Measurements from ENCODE around the gene FRMPD4. TPM values are rescaled to one million over a fixed set of nuclear protein-coding genes. Genes with fewer than 3 reads are reported as not detected.

FRMPD4 gene
- total and polyA plus RNA-seq, 2 experiments from 2014 or later, result 0.19 to 0.80 TPM

- H3K27me3 Mint-ChIP-seq (ENCODE audit: insufficient read depth, low read depth, poor library complexity), result no peaks in the 10 kb centered on the region
- H3K36me3 Mint-ChIP-seq (ENCODE audit: low read depth), result no peaks in the 10 kb centered on the region
- Histone ChIP-seq H3K27ac (ENCODE audit: low read depth) (0 out of 2 replicates have a peak overlapping the region, but pooled peaks have one; percentile 19), H3K79me2 (replicated peaks; ENCODE audit: insufficient read depth) (no peaks in the 10 kb centered on the region), H4K20me1 (replicated peaks; ENCODE audit: insufficient read depth) (no peaks in the 10 kb centered on the region), H3K36me3 (ENCODE audit: insufficient read depth) (no peaks in the 10 kb centered on the region), H3K4me2 (peak overlapping the region; percentile 43; the same call in 1 of the 2 replicates), H2AFZ (no peak overlapping the region), H3K4me1 (ENCODE audit: insufficient read depth) (peaks cover 10% of the 10 kb centered on the region), H3K27me3 (ENCODE audit: insufficient read depth) (no peaks in the 10 kb centered on the region), H3F3A (replicated peaks; ENCODE audit: low read depth) (no peaks in the 10 kb centered on the region), H3K4me3 (no peak overlapping the region), H3K9me2 (ENCODE audit: insufficient read depth) (no peaks in the 10 kb centered on the region)
- peaks cover 19% of the 10 kb centered on the region; the same call in 2 of the 3 replicates for H3K4me1 Mint-ChIP-seq
- no peak overlapping the region for H3K4me3 Mint-ChIP-seq
- TF ChIP-seq EZH2phosphoT487 (IDR thresholded peaks at IDR 0.05; ENCODE audit: unreplicated experiment) (no peak), POLR2AphosphoS5 (IDR thresholded peaks at IDR 0.05; ENCODE audit: low read depth) (no peak), EZH2 (IDR thresholded peaks at IDR 0.05; ENCODE audit: low read depth, unreplicated experiment) (no peak), CTCF (conservative IDR thresholded peaks at IDR 0.05; ENCODE audit: low read depth in 2 of 2) (no peak), ZNF462 (CRISPR knock-in tag; IDR thresholded peaks at IDR 0.05) (no peak), STAT1 (IDR thresholded peaks at IDR 0.05; ENCODE audit: unreplicated experiment) (no peak), ZNF114 (CRISPR knock-in tag; IDR thresholded peaks at IDR 0.05) (no peak), CREB1 (CRISPR knock-in tag; IDR thresholded peaks at IDR 0.05; ENCODE audit: low read depth) (no peak), REST (IDR thresholded peaks at IDR 0.05; ENCODE audit: unreplicated experiment) (no peak), NANOG (IDR thresholded peaks at IDR 0.05; ENCODE audit: borderline replicate concordance) (no peak), ZNF331 (CRISPR knock-in tag; IDR thresholded peaks at IDR 0.05; ENCODE audit: low read depth) (no peak), ETS1 (IDR thresholded peaks at IDR 0.05) (no peak), JUNB (IDR thresholded peaks at IDR 0.05; ENCODE audit: unreplicated experiment) (no peak)
- ATAC-seq, result no peak
- H3K27ac Mint-ChIP-seq, result no peak overlapping the region
- H3K9me3 Mint-ChIP-seq, result peaks cover 5% of the 10 kb centered on the region; the same call in 2 of the 3 replicates
- DNase-seq (ENCODE audit: low spot score), result no peak
Measured at GRCh38 chrX:12308420-12308819, 170.1 kb downstream of the FRMPD4 start.

Data from GM23338 (cell line).